Gastrocnemius medialis (tissue), 4 donors: ENCODE data around the gene KCNJ5.

Experiments
- CTCF ChIP-seq, 5 experiments: fragments of 450-650 bp in 3 of 5; fragments of 200-600 bp in 2 of 5; sonication (generic) in 2 of 5; IDR thresholded peaks in 4 of 5; conservative IDR thresholded peaks in 1 of 5; 1 replicate in 4 of 5; 2 replicates in 1 of 5; pipeline ENCODE4 v1.5.1; 2016 to 2019; ENCODE audit warnings: antibody characterized with exemption in 5 of 5, mild to moderate bottlenecking in 3 of 5, moderate library complexity in 3 of 5
- POLR2A ChIP-seq, 2 donors: fragments of 450-650 bp; IDR thresholded peaks; one replicate each; pipeline ENCODE4 v1.6.1; 2017; ENCODE audit warnings: antibody characterized with exemption in 2 of 2, mild to moderate bottlenecking in 2 of 2, moderate library complexity in 2 of 2

GRCh38 chr11:128924510-128925249 is 33.5 kb downstream of the KCNJ5 start:
- TF ChIP-seq CTCF (IDR thresholded peaks at IDR 0.05 in 4 of 5, conservative IDR thresholded peaks at IDR 0.05 in 1 of 5) (no peak), POLR2A (IDR thresholded peaks at IDR 0.05) (no peak)
